ENCODE measurements around the gene BHLHE41.

BHLHE41 gene

GRCh38 chr12:26113853-26114719 is 10.8 kb downstream of the BHLHE41 start:
- DNase-seq = peak; percentile 11

GRCh38 chr12:26113181-26113654 is 11.6 kb downstream of the BHLHE41 start:
- no peak for DNase-seq

GRCh38 chr12:26112703-26113147 is 12.1 kb downstream of the BHLHE41 start:
- DNase-seq = no peak

GRCh38 chr12:26112232-26112631 is 12.6 kb downstream of the BHLHE41 start:
- DNase-seq = no peak

- DNase-seq = no peak
Observed at GRCh38 chr12:26109343-26109881, 15.4 kb downstream of the BHLHE41 start.

GRCh38 chr12:26108915-26109314 is 15.9 kb downstream of the BHLHE41 start:
- DNase-seq = no peak

- no peak for DNase-seq
Observed at GRCh38 chr12:26106347-26106746, 18.5 kb downstream of the BHLHE41 start.

- DNase-seq = no peak
Observed at GRCh38 chr12:26102953-26103352, 21.9 kb downstream of the BHLHE41 start.

- no peak for DNase-seq
Observed at GRCh38 chr12:26101763-26102162, 23.1 kb downstream of the BHLHE41 start.

GRCh38 chr12:26101350-26101734 is 23.5 kb downstream of the BHLHE41 start:
- DNase-seq = no peak

GRCh38 chr12:26100666-26101349 is 24.0 kb downstream of the BHLHE41 start:
- DNase-seq = no peak

- DNase-seq = peak; percentile 25
Observed at GRCh38 chr12:26097046-26097878, 27.6 kb downstream of the BHLHE41 start.

- no peak for DNase-seq
Observed at GRCh38 chr12:26096036-26096435, 28.8 kb downstream of the BHLHE41 start.

GRCh38 chr12:26095186-26095585 is 29.7 kb downstream of the BHLHE41 start:
- no peak for DNase-seq

GRCh38 chr12:26092346-26093105 is 32.3 kb downstream of the BHLHE41 start:
- DNase-seq = no peak

GRCh38 chr12:26091822-26092221 is 33.0 kb downstream of the BHLHE41 start:
- DNase-seq = no peak

GRCh38 chr12:26090836-26091510 is 33.9 kb downstream of the BHLHE41 start:
- DNase-seq = no peak

GRCh38 chr12:26088998-26089397 is 35.8 kb downstream of the BHLHE41 start:
- DNase-seq = no peak

GRCh38 chr12:26086936-26087335 is 37.9 kb downstream of the BHLHE41 start:
- no peak for DNase-seq

GRCh38 chr12:26080911-26081310 is 43.9 kb downstream of the BHLHE41 start:
- no peak for DNase-seq

- no peak for DNase-seq
Observed at GRCh38 chr12:26077915-26078702, 46.7 kb downstream of the BHLHE41 start.

Measured in NCI-H1092 treated with DMSO at 0.1 percent for 48 hours (cell line).